ENCODE results near the gene ATP11A. TPM values are rescaled to one million over a fixed set of nuclear protein-coding genes. Genes with fewer than 3 reads are reported as not detected.
"Not testable (repeated sequence)": the region's sequence is repeated elsewhere in the genome, so short reads cannot be mapped to it uniquely, and the experiment has no call there.

The ATP11A gene
- total RNA-seq, 1 experiment from 2014 or later = 3.2 TPM

DNA sequence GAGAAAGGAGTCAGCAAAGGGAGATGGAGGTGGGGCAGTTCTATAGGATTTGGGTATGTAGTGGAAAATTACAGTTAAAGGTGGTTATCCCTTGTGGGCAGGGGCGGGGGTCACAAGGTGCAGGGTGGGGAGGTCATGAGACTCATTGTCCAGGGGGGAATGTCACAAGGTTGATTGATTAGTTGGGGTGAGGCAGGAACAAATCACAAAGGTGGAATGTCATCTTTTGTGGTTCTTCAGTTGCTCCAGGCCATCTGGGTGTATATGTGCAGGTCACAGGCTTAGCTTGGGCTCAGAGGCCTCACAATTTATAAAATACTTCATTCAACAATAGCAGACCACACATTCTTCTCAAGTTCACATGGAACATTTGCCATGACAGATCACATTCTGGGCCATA is 109.6 kb downstream of the ATP11A start:
- DNase-seq (ENCODE audit: low spot score) = no peak

DNA sequence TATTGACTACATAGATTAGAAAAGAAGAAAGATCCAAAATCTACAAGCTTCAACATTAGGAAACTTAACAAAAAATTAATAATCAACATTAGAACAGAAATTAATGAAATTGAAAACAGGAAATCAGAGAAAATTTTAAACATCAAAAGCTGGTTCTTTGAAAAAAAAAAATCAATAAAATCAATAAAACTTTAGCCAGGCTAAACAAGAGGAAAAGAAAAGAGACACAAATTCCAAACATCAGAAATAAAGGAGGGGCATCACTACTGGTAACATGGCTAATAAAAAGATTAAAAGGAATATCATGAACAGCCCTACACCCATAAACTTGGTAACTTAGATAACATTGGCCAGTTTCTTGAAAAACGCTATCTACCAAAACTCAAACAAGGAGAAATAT is 110.2 kb downstream of the ATP11A start:
- DNase-seq (ENCODE audit: low spot score) = no peak

DNA sequence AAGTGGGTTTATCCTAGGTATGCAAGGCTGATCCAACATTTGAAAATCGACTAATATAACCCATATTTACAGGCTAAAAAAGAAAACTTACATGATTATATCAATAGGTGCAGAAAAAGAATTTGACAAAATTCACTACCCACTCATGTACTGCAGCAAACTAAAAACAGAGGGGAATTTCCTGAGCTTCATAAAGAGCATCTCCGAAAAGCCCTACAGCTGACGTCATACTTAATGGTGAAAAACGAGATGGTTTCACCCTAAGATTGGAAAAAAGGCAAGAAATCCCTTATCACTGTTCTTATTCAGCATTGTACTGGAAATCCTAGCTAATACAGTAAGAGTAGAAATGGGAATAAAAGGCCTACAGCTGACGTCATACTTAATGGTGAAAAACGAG is 111.0 kb downstream of the ATP11A start:
- DNase-seq (ENCODE audit: low spot score) = not testable (repeated sequence)

DNA sequence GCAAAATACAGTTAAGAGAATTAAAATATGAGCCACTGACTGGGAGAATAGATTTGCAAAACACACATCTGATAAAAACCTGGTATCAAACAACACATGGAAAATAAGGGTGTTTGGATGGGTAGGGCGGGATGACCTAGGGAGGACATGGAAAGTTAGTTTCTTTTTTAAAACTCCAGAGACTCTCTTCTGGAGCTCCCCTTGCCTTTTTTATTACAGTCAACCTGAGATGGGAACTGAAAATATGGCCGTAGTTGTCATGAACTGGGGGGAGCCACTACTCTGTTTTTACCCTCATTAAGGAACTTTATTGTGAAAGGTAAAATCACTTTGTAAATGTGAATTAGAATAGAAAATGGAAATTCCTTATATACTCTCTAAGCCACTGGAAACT is 113.0 kb downstream of the ATP11A start:
- DNase-seq (ENCODE audit: low spot score) = no peak

DNA sequence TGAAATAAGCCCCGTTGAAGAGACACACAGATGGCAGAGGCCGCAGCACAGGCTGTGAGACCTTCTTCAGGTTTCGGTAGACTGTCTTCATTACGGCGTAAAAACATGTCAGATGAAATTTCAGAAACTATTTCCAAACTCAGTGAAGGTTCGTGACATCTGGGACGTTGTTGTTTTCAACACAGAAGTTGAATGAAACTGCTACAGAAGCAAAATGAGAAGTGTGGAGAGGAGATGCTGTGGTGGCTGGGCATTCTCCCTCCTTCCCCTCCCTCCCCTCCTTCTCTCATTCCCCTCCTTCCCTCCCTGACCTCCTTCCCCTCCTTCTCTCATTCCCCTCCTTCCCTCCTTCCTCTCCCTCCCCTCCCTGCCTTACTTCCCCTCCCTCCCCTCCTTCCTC is 113.6 kb downstream of the ATP11A start:
- DNase-seq (ENCODE audit: low spot score) = no peak

DNA sequence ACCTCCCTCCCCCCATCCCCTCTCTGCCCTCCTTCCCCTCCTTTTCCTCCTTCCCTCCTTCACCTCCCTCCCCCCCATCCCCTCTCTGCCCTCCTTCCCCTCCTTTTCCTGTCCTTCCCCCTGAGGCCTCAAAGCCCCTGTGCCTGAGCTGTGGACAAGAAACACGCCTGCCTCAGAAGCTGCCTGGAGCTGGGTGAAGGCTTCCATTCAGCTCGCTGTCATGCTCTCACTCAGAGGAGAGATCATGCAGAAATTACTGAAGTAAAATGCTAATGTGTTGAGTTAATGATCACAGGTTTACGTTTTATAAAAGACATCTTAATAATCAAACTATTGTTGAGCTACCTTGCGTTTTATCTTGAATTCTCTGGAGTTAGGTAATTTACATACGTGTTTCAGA is 114.5 kb downstream of the ATP11A start:
- DNase-seq (ENCODE audit: low spot score) = no peak

DNA sequence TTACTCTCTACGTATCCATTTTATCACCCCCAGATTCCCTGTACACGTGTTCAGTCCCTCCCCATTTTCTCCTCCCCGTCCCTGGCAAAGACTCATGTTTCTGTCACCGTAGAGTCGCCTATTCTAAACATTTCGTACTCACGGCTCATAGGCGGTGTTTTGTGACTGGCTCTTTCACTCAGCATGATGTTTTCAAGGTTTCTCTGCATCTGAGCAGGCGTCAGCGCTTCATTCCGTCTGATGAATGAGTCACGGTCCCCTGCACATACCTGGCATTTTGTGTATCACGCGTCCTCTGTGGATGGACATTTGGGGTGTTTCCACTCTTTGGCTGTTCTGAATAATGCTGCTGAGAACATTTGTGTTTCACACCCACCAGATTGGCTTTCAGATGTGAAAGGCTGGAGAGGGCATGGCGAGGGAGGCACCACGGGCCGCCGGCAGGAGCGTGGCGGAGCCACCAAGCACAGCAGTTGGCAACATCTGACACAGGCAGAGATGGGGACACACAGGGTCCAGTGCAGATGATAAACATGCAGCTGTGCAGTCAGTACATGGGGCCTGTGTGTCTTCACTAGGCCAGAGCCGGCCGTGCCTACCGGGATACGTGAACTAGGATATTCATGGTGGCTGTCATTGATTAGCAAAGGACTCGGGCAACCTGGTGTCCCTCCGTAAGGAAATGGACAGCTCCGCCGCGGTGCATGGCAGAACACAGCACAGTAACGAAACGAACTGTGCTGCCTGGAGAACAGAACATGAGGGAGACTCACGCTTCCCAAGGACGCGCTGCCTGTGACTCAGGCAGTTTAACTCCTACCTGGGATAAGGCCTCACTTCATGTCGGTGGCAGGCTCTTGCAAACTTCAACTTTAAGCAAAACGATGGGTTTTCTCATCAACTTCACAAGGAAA is 117.2 kb downstream of the ATP11A start:
- no peak for DNase-seq (ENCODE audit: low spot score)

DNA sequence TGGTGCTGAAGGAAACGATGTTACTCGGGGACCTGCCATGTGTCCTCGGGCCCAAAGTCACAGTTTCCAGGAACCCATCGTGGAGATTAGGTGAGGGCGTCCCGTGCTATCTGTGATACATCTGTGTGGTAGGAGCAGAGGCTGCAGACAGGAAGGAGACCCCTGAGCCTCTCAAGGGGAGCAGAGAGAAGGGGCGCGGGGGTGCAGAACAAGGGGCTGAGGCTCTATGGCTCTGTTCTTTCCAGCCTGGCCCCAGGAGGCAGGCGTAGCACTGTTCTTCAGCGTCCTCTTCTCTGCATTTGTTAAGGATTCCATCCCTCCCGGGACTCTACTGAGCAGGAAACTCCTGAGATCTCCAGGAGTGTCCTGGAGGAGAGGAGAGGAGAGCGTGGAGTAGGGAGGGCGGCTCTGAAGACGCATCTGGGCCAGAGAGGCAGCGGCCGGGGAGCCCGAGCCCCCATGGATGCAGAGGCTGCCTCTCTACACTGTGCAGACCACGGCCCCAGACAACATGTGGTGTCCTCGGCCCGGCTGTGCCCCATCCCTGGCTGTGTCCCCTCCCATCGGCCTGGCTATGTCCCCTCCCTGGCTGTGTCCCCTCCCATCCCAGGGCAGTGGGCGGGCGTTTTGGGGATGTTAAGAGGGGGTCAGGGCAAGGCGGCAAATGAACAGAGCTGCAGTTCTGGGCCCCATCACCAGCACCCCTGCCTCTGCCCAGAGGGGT is 118.0 kb downstream of the ATP11A start:
- DNase-seq (ENCODE audit: low spot score) = no peak

DNA sequence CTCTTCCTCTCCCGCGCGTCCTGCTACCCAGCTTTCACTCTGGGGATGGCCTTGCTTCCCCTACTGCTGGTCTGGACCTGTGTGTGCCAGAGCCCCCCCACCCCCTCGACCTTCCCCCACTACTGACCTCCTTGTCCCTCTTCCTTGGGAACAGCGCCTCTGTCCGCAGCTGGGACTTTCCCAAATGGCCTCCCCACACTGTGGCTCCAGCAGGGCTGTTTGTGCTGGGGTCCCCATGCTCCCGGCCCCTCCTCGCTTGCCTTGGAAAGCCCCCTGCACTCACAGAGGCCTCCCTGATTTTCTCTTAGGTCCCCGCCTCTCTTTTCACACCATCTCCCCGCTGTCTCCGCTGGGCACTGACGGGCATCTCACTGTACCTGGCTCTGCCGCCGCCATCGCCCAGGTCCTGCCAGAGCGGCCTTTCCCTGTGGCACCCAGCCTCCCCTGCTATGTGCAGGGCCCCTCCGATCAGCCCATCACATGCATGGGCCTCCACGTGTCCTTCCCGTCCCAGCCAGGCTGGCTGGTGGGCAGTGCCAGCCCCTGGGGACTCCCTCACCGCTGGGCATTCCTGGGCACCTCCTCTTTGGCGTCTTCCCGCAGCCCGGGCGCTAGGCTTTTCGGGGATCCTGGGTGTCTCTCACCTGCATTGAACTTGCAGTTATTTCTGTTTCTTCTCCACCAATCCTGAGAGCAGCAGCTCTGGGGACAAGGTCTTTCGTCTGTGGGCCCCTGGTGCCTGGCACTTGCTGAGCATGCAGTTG is 118.7 kb downstream of the ATP11A start:
- no peak for DNase-seq (ENCODE audit: low spot score)

DNA sequence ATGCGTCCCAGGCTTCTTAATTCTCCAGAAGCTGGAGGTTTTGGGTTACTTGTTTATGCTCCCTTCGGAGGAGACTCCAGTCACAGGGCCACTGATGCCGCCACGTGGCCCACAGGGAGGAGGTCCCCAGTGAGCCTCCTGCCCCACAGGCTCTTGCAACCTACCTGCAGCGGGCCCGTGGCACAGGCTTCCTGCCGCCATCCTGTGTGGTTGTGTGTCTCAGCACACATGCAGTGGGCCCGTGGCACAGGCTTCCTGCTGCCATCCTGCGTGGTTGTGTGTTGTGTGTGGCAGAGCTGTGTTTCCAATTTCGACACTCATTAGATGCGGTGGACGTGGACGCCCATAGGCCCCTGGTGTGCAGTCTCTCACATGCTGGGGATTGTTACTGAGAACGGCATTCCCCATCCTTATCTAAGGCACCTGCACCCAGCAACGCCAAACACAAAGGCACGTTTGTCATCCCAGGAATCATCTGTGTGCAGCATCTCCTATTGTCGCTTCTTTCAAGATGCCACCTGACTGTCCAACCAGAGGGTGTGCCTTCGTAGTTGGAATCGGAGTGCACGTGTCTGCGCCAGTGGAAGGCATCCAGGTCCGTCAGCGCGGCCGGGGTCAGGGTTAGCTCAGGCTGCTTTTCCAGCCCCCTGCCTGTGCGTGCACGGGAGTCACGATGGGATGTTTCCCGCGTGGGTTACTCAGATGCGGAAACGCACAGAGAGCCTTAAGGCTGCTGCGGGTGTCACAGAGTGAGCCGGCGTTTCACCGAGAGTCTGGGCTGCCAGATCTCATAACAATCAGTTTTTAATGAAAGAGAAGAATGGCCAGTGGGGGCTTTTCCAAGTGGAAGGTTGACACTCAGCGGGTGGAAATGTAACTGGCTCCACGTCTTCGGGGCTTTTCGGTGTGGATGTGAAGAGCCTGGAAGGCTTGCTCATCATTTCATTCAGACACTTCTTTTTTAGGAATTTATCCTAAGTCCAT is 119.8 kb downstream of the ATP11A start:
- DNase-seq (ENCODE audit: low spot score) = no peak

DNA sequence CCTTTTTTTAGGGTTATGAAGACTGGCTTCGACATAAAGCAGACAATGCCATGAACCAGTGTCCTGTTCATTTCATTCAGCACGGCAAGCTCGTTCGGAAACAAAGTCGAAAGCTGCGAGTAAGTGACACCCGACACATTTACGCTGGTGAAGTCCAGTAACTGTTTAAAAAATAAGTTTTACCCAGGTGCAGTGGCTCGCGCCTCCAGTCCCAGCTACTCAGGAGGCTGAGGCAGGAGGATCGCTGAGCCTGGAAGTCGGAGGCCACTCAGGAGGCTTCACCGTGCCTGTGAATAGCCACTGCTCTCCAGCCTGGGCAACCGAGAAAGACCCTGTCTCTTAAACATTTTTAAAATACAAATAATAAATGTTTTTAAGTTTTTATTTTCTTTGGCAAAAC is 120.8 kb downstream of the ATP11A start:
- no peak for DNase-seq (ENCODE audit: low spot score)

DNA sequence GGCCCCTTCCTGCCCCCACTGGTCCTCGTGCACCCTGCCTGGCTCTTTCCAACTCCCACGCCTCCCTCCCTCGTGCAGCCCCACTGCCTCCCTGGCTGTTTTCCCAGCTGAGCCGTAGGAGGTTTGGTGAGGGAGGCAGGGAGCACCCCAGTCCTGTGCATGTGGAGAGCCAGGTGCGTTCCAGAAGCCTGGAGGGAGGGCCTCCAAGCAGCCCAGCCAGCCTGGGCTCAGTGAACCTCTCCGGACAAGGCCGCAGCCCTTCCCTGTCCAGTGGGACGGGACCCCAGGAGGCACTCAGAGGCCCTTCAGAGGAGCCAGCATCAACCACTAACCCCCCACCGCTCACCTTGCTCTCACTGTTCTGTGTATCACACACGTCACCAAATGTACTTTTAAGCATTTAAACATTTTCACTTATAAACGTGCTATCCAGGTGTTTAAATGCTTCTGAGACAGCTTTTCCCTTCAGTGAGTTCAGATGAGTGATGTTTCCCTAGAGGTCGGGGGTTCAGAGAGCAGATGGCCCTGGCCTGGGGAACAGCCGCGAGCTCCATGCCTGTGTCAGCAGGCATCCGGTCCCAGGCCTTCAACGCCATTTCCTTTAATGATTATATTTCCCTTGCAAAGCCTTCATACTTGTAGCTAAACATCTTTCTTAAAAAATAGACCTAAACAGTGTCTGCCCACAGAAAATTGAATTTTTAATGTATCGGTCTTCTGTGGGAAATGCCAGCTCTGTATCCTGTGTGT is 122.6 kb downstream of the ATP11A start:
- no peak for DNase-seq (ENCODE audit: low spot score)

DNA sequence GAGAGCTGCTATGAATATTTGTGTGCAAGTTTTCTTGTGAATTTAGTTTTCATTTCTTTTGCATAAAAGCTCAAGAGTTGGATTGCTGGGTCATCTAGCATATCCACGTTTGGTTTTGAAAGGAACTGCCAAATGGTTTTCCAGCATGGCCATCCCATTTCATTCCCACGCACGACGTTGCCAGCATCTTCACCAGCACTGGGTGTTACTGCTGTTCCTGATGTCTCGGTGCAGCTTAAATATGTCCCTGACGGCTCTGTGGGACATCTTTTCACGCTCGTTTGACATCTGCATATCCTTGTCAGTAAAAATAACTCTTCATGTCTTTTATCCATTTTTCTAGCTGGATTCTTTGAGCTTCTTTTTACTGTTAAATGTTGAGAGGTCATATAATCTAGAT is 123.7 kb downstream of the ATP11A start:
- no peak for DNase-seq (ENCODE audit: low spot score)

DNA sequence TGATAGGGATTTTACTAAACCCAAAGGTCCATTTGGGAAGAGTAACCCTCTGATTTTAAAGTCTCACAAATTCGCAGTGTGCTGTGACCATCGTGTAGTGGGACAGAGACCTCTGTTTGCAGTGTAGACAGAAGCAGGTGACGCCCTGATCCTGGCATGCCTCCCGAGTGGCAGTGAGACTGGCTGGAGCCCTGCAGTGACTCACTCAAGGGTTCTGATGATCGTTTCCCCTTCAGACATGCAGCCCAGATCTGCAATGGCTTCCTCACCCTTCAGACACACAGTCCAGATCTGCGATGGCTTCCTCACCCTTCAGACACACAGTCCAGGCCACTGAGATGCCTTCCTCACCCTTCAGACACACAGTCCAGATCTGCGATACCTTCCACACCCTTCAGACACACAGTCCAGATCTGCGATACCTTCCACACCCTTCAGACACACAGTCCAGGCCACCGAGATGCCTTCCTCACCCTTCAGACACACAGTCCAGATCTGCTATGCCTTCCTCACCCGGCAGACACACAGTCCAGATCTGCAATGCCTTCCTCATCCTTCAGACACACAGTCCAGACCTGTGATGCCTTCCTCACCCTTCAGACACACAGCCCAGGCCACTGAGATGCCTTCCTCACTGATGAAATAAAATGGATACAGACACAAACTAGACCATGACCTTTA is 125.2 kb downstream of the ATP11A start:
- DNase-seq (ENCODE audit: low spot score) = no peak

DNA sequence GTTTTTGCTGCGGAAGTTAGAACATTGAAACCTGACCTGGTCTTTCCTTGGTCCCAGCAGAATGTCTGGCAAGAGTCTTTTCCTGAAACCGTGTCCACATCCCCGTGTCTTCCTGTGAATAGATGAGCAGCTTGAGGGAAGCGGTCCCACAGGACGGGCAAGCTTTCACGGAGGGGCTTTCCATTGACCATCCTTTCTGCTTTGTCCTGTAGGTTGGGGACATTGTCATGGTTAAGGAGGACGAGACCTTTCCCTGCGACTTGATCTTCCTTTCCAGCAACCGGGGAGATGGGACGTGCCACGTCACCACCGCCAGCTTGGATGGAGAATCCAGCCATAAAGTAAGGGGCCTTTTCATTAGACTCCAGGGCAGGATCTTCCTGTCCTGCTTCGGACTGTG is 126.0 kb downstream of the ATP11A start:
- DNase-seq (ENCODE audit: low spot score) = no peak

DNA sequence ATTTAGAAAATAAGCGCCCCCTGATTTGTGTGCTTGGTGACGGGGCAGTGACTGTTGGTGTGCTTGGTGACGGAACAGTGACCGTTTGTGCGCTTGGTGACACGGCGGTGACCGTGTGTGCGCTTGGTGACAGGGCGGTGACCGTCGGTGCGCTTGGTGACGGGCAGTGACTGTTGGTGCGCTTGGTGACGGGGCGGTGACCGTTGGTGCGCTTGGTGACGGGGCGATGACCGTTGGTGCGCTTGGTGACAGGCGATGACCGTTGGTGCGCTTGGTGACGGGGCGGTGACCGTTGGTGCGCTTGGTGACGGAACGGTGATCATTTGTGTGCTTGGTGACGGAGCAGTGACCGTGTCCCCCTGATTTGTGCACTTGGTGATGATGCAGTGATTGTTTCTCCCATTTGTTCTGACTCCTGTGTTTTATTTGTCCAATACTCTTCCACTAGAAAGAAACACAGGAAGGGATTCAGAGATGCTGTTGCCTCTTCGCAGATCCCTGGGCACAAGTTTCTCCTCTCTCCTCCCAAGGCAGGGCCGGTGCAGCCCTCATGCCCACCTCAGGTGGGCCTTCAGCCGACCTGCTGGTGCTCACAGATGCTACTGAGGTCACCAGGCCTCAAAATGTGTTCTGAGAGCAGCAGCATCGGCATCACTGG is 128.3 kb downstream of the ATP11A start:
- no peak for DNase-seq (ENCODE audit: low spot score)

DNA sequence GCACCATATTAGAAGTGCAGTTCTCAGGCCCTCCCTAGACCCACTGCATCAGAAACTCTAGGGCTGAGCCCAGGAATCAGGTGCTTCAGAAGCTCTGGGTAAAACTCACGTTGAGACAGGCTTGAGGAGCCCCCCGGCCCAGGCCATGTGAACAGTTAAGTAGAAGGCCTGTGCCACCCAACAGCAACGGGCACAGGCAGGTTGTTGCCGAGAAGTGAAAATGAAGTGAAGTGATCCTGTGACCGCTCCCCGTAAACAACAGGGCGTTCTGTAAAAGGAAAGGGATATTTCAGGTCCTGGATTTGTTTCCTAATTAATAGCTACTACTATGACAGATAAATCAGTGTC is 128.8 kb downstream of the ATP11A start:
- DNase-seq (ENCODE audit: low spot score) = no peak

DNA sequence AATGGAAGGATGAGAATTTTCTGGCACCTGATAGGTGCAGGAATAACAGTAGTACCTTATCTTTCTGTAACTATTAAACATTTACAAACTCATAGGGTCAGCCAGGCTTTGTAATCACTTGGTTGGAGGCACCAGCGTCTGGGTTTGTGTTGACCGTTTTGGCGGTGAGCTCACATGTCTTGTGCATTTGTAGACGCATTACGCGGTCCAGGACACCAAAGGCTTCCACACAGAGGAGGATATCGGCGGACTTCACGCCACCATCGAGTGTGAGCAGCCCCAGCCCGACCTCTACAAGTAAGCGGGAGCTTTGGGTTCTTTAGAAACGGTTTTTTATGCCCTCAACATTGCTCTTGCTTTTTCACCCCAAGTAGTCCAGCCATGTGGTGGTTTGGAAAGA is 129.3 kb downstream of the ATP11A start:
- no peak for DNase-seq (ENCODE audit: low spot score)

DNA sequence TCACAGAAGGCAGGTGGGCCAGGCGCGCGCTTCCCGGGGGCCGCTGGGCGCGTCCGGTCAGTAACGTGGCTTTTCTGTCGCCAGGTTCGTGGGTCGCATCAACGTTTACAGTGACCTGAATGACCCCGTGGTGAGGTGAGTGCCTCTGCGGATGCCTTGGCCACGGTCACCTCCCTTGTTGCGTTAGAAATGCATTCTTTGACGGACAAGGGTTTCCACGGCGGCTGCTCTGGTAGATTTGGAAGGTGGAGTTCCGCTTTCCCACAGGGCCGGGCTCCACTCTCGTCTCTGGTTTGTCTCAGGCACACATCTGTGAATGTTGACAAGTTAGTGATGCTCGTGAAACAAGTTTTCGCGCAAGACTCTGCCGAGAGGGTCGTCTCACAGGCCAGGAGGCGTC is 130.0 kb downstream of the ATP11A start:
- no peak for DNase-seq (ENCODE audit: low spot score)

DNA sequence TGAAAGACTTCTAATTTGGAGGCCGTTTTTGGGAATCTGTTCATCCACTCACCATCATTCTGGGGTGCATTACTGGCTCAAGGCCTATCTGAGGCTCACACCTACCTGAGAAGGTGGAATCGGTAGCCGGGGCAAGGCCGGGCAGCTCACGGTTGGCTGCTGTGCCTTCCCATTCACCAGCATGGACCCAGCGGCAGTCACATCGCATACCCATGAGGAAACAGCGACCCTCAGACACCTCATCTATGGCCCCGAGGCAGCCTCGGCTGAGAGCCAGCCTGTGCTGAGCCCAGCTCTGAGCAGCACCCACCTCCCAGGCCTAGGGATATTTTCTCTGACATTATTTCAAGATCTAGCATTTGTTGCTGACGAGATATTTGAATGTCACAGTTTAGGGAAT is 130.5 kb downstream of the ATP11A start:
- no peak for DNase-seq (ENCODE audit: low spot score)

Measured in H4 (cell line).